Smooth muscle cell (in vitro differentiated cells): Measurements from ENCODE around the gene PAX9. TPM values are rescaled to one million over a fixed set of nuclear protein-coding genes. Genes with fewer than 3 reads are reported as not detected.

ENCODE experiments used
- DNase-seq: peaks from one replicate; lab custom pipeline; 2025; ENCODE audit not compliant: unreplicated experiment; lab: John Stamatoyannopoulos, UW
- H2AFZ ChIP-seq: fragments of 200-600 bp; sonication (generic); 2 replicates; pipeline ENCODE4 v1.6.0; 2016; ENCODE audit warnings: antibody characterized with exemption, low read depth, mild to moderate bottlenecking
- H3F3A ChIP-seq: fragments of 200-600 bp; sonication (generic); 2 replicates; pipeline ENCODE4 v1.6.0; 2017; ENCODE audit warnings: antibody characterized with exemption, low read depth
- H3K27ac ChIP-seq: fragments of 200-600 bp; sonication (generic); 2 replicates; pipeline ENCODE4 v1.5.1; 2016; ENCODE audit warnings: low read depth, mild to moderate bottlenecking
- H3K27me3 ChIP-seq: fragments of 200-600 bp; sonication (generic); 2 replicates; pipeline ENCODE4 v1.6.1; 2016; ENCODE audit warnings: low read depth, mild to moderate bottlenecking
- H3K36me3 ChIP-seq: fragments of 200-600 bp; sonication (generic); 2 replicates; pipeline ENCODE4 v1.5.1; 2016; ENCODE audit warnings: low read depth
- H3K4me1 ChIP-seq: fragments of 200-600 bp; sonication (generic); 2 replicates; pipeline ENCODE4 v1.5.1; 2016; ENCODE audit warnings: low read depth
- H3K4me2 ChIP-seq: fragments of 200-600 bp; sonication (generic); 2 replicates; pipeline ENCODE4 v1.6.0; 2016; ENCODE audit warnings: mild to moderate bottlenecking
- H3K4me3 ChIP-seq: fragments of 200-600 bp; sonication (generic); 2 replicates; pipeline ENCODE4 v1.5.1; 2016; ENCODE audit warnings: mild to moderate bottlenecking
- H3K79me2 ChIP-seq: fragments of 200-600 bp; sonication (generic); 2 replicates; pipeline ENCODE4 v1.6.0; 2016; ENCODE audit warnings: low read depth, mild to moderate bottlenecking
- H3K9ac ChIP-seq: fragments of 200-600 bp; sonication (generic); 2 replicates; pipeline ENCODE4 v1.6.0; 2016; ENCODE audit warnings: low read depth
- H3K9me3 ChIP-seq: fragments of 200-600 bp; sonication (generic); replicated peaks from 2 replicates; pipeline ENCODE4 v1.5.1; 2016; ENCODE audit warnings: low read depth
- H4K20me1 ChIP-seq: fragments of 200-600 bp; sonication (generic); 2 replicates; pipeline ENCODE4 v1.6.0; 2016; ENCODE audit warnings: low read depth
- WGBS: methylation state at CpG from one replicate; pipeline ENCODE4 v1.1.7; 2016; ENCODE audit warnings: low lambda C conversion rate; 5-methylcytosine and 5-hydroxymethylcytosine counted together
- polyA plus RNA-seq: library from polyadenylated mRNA; unstranded; fragments of >200 nt; fragmentation: Nextera tagmentation; extraction: Ambion mirVana; gene quantifications from 2 replicates; pipeline ENCODE4 v1.2.1, GENCODE V29; 2016
- total RNA-seq: library from RNA; depleted of rRNA; stranded (reverse); fragments of >200 nt; gene quantifications from 2 replicates; pipeline ENCODE4 v1.2.3, GENCODE V29; 2014
- TF ChIP-seq, protein P1 (sequence below): fragments of 200-600 bp; sonication (generic); IDR thresholded peaks from 2 replicates; pipeline ENCODE4 v1.5.1; 2017; ENCODE audit warnings: borderline replicate concordance, mild to moderate bottlenecking, antibody characterized with exemption; ENCODE audit not compliant: insufficient read depth, poor library complexity, severe bottlenecking

The PAX9 gene
- total and polyA plus RNA-seq, 2 experiments from 2014 or later = not detected

DNA sequence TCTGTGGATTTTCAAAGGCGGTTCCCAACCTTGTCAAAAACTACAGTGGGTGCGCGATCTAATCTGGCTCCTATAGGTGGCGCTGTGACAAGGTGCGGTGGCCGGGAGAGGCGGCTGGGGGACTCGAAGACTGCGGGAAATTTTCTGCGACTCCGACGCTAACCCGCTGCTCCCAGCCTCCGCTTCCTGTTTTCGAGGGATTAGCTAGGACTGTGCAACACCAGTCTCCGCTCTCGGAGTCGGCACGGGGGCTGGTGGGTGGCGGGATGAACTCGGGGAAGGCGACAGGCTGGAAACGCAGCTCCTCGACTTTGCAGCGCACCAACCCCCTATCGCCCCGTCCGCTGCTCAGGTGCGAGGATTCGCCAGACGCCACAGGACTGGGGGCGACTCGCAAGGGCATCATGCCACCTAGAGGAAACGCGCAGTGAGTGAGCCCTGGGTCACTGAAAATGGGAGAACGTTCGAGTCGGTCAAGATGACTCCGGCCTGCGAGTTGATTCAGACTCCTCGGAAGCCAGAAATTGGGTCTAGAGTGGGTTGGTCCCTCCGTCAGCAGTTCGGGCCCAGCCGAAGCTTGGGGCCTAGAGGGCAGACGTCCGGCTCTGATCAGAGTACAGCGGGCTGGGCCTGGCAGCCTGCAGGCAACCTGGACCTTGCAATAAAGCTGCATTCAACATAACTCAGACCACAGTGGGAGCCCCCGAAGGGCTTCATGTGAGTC lies 5.5 kb upstream of the PAX9 start:
- H3K4me1 ChIP-seq = peaks cover 17% of the 10 kb centered on the region
- no peak overlapping the region for H2AFZ ChIP-seq
- no peaks in the 10 kb centered on the region for H4K20me1 ChIP-seq
- no peak overlapping the region for H3K9ac ChIP-seq
- peak overlapping the region; percentile 54 for H3K4me2 ChIP-seq
- H3K27me3 ChIP-seq = peaks cover 100% of the 10 kb centered on the region
- DNase-seq = no peak
- TF ChIP-seq, protein P1, sequence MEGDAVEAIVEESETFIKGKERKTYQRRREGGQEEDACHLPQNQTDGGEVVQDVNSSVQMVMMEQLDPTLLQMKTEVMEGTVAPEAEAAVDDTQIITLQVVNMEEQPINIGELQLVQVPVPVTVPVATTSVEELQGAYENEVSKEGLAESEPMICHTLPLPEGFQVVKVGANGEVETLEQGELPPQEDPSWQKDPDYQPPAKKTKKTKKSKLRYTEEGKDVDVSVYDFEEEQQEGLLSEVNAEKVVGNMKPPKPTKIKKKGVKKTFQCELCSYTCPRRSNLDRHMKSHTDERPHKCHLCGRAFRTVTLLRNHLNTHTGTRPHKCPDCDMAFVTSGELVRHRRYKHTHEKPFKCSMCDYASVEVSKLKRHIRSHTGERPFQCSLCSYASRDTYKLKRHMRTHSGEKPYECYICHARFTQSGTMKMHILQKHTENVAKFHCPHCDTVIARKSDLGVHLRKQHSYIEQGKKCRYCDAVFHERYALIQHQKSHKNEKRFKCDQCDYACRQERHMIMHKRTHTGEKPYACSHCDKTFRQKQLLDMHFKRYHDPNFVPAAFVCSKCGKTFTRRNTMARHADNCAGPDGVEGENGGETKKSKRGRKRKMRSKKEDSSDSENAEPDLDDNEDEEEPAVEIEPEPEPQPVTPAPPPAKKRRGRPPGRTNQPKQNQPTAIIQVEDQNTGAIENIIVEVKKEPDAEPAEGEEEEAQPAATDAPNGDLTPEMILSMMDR = peak; percentile 67
- no peak overlapping the region for H3K27ac ChIP-seq
- no peak overlapping the region for H3K4me3 ChIP-seq
- H3K36me3 ChIP-seq = no peaks in the 10 kb centered on the region
- WGBS = 2% methylated on average over 47 of the region's 48 CpGs
- H3K79me2 ChIP-seq = no peaks in the 10 kb centered on the region
- H3K9me3 ChIP-seq = no peaks in the 10 kb centered on the region
- H3F3A ChIP-seq = no peaks in the 10 kb centered on the region

DNA sequence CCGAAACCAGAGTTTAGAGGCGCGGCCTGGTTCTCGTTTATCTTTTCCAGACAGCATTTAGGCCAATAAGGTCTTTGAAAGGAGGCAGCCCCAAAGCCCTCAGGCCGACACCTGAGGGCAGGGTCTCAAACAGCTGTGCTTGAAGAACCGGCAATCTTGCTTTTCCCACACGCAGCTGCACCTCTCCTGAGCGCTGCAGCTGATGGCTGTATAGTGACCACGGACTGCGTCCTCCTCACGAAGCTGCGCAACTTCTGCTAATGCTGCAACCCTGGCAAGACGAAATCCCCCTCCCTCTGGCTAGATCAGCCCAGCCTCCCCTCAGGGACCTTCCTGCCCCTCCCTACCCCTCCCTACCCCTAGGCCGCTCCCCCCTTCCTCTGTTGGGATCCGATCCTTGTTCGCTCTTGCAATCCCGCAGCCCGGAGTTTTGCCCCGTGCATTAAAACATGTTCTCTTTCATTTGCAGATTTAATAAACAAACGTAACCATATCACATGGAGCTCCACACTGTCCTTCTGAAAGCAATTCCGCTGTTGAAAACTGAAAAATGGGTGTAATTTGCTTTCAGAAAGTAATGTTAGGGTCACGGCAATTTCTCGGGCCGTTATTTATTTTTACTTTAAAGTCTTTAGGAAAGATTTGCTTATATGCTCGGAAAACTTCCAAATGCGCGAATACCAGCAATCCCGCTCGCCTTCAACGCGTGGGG lies 4.8 kb upstream of the PAX9 start:
- H3K27ac ChIP-seq = no peak overlapping the region
- H3K36me3 ChIP-seq = no peaks in the 10 kb centered on the region
- peaks cover 100% of the 10 kb centered on the region for H3K27me3 ChIP-seq
- H4K20me1 ChIP-seq = no peaks in the 10 kb centered on the region
- peak overlapping the region; percentile 32 for H3K4me3 ChIP-seq
- H3K4me2 ChIP-seq = peak overlapping the region; percentile 78
- H3K9ac ChIP-seq = no peak overlapping the region
- no peak for DNase-seq
- no peaks in the 10 kb centered on the region for H3K9me3 ChIP-seq
- no peaks in the 10 kb centered on the region for H3F3A ChIP-seq
- H2AFZ ChIP-seq = no peak overlapping the region
- TF ChIP-seq, protein P1 = no peak
- H3K4me1 ChIP-seq = peaks cover 22% of the 10 kb centered on the region
- 9% methylated on average over 28 of the region's 31 CpGs for WGBS
- no peaks in the 10 kb centered on the region for H3K79me2 ChIP-seq

DNA sequence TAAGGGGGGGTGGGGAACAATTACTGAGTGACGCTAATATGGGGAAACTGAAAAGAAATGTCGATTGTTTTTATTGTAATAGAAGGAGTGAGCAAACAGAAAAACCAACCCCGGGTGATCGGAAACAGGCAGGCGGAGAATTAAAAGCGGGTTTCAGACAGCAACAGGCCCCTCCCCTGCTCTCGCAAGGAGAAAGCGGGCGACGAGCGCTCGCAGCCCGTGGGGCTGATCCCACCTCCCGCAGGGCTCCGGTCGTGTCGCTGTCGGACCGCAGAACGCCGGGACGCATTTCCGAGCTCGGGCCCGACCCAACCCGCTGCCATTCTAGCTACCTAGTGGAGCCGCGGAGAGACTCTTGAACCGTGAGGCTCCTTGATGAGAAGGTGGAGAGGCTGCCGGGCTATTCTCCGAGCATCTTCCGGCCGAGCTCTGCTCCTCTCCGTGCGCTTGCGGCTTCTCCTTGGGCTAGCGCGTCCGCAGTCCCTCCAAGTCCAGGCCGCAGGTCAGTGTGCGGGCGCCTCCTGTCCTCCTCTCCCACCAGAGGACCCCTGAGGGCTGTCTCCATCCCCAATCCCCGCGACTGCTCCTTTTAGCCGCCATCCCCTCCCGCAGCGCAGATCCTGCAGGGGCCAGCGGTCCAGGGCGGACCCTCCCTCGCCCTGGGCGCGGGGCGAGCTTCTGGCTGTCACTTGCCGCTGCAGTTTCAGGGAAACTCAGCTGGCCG lies 4.1 kb upstream of the PAX9 start:
- WGBS = 3% methylated on average over 54 of the region's 55 CpGs

More for the DNA sequence above, 4.1 kb upstream of the PAX9 start:
- DNase-seq = no peak
- Histone ChIP-seq H3K36me3 (no peaks in the 10 kb centered on the region), H3K9me3 (no peaks in the 10 kb centered on the region), H3K27ac (no peak overlapping the region), H3F3A (no peaks in the 10 kb centered on the region), H3K4me1 (peaks cover 27% of the 10 kb centered on the region), H2AFZ (peak overlapping the region; percentile 49), H3K27me3 (peaks cover 100% of the 10 kb centered on the region), H3K4me2 (peak overlapping the region; percentile 78), H3K9ac (no peak overlapping the region), H3K79me2 (no peaks in the 10 kb centered on the region), H4K20me1 (no peaks in the 10 kb centered on the region), H3K4me3 (peak overlapping the region; percentile 32)
- TF ChIP-seq, protein P1 = no peak
